ENCODE measurements around the gene PDK1. TPM values are rescaled to one million over a fixed set of nuclear protein-coding genes. Genes with fewer than 3 reads are reported as not detected.

The PDK1 gene
- total RNA-seq, 4 donors from 2014 or later: 10.3 to 21.4 (median 16.7) TPM

DNA sequence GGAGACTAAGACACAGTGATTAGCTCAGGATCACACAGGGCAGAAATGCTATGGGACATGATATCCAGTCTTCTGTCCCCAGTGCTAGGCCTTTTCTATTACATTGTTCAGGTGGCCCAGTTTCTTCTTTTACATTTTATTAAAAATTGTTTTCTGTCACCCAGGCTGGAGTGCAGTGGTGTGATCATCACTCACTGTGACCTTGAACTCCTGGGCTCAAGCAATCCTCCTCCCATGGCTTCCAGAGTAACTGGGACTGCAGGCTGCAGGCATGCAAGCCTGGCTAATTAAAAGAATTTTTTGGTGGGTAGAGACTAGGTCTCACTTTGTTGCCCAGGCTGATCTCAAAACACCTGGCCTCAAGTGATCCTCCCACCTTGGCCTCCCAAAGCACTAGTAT is 15.4 kb downstream of the PDK1 start:
- intact Hi-C loops (cut with DNase I): no loop called here
- TF ChIP-seq, protein P1, sequence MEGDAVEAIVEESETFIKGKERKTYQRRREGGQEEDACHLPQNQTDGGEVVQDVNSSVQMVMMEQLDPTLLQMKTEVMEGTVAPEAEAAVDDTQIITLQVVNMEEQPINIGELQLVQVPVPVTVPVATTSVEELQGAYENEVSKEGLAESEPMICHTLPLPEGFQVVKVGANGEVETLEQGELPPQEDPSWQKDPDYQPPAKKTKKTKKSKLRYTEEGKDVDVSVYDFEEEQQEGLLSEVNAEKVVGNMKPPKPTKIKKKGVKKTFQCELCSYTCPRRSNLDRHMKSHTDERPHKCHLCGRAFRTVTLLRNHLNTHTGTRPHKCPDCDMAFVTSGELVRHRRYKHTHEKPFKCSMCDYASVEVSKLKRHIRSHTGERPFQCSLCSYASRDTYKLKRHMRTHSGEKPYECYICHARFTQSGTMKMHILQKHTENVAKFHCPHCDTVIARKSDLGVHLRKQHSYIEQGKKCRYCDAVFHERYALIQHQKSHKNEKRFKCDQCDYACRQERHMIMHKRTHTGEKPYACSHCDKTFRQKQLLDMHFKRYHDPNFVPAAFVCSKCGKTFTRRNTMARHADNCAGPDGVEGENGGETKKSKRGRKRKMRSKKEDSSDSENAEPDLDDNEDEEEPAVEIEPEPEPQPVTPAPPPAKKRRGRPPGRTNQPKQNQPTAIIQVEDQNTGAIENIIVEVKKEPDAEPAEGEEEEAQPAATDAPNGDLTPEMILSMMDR (IDR thresholded peaks at IDR 0.05): no peak
- TF ChIP-seq POLR2A (IDR thresholded peaks at IDR 0.05): no peak

DNA sequence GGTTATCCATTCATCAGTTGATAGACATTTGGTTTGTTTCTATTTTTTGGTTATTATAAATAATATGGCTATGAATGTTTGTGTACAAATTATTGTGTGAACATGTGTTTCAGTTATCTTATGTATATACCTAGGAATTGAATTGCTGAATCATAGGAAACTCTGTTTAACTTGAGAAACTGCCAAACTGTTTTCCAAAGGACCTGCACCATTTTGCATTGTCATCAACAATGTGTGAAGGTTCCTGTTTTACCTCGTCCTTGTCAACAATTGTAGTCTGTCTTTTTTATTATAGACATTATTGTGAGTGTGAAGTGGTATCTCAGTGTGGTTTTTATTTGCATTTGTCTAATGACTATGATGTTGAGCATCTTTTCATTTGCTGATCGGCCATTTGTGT is 17.1 kb downstream of the PDK1 start:
- TF ChIP-seq, protein P1 (IDR thresholded peaks at IDR 0.05): no peak
- no peak for TF ChIP-seq POLR2A (IDR thresholded peaks at IDR 0.05)
- Histone ChIP-seq H3K36me3 (peaks cover 0 to 94% (median 0%) of the 10 kb centered on the region in 3 donors), H3K4me3 (no peak overlapping the region), H3K9me3 (peaks cover 0 to 36% (median 15%) of the 10 kb centered on the region in 3 donors), H3K27me3 (no peaks in the 10 kb centered on the region), H3K27ac (no peak overlapping the region), H3K4me1 (no peaks in the 10 kb centered on the region)
- WGBS, 2 donors: 59 to 69% methylated on average over 2 of the region's 2 CpGs
- no peak for DNase-seq
- intact Hi-C loops (cut with DNase I): no loop called here

More for the DNA sequence above, 15.4 kb downstream of the PDK1 start:
- Histone ChIP-seq H3K27me3 (no peaks in the 10 kb centered on the region), H3K9me3 (peaks cover 0 to 21% (median 11%) of the 10 kb centered on the region in 3 donors), H3K4me1 (no peaks in the 10 kb centered on the region), H3K36me3 (peaks cover 0 to 96% (median under 1%) of the 10 kb centered on the region in 3 donors), H3K27ac (no peak overlapping the region), H3K4me3 (no peak overlapping the region)
- DNase-seq: no peak

DNA sequence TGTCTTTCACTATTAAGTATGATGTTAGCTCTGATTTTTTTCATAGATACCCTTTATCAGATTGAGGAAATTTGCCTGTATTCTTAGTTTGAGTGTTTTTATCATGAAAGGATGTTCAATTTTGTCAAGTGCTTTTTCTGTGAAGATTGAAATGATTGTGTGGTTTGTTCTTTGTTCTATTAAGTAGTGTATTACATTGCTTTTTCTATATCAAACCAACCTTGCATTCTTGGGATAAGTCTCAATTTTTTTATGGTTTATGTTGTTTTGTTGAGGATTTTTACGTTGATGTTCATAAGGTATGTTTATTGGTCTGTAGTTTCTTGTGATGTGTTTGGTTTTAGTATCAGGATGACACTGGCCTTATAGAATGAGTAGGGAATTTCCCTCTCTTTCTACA is 19.1 kb downstream of the PDK1 start:
- Histone ChIP-seq H3K27ac (no peak overlapping the region), H3K4me1 (no peaks in the 10 kb centered on the region), H3K4me3 (no peak overlapping the region), H3K36me3 (peaks cover 0 to 87% (median 0%) of the 10 kb centered on the region in 3 donors), H3K9me3 (peaks cover 0 to 46% (median 15%) of the 10 kb centered on the region in 3 donors), H3K27me3 (no peaks in the 10 kb centered on the region)
- DNase-seq: no peak
- TF ChIP-seq POLR2A (IDR thresholded peaks at IDR 0.05): no peak
- TF ChIP-seq, protein P1 (IDR thresholded peaks at IDR 0.05): no peak
- WGBS, 2 donors: 82 to 95% methylated on average over 1 of the region's 1 CpG
- intact Hi-C loops (cut with DNase I): no loop called here

DNA sequence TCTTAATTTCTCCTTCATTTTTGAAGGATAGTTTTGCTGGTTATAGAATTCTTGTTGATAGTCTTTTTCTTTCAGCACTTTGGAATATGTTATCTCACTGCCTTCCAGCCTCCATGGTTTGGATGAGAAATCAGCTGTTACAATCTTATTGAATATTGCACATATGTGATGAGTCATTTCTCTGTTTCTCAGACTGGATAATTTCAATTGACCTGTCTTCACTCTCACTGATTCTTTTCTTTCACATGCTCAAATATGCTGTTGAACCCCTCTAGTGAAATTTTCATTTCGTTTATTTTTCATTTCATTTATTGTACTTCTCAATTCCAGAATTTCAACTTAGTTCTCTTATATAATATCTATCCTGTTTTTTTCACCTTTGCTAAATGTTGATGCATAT is 22.2 kb downstream of the PDK1 start:
- H3K9me3 ChIP-seq: peaks cover 0 to 46% (median 15%) of the 10 kb centered on the region in 3 donors
- H3K27ac ChIP-seq: no peak overlapping the region
- intact Hi-C loops (cut with DNase I): no loop called here
- no peak for TF ChIP-seq POLR2A (IDR thresholded peaks at IDR 0.05)
- TF ChIP-seq, protein P1 (IDR thresholded peaks at IDR 0.05): no peak
- H3K4me1 ChIP-seq: no peaks in the 10 kb centered on the region
- H3K27me3 ChIP-seq: no peaks in the 10 kb centered on the region
- H3K4me3 ChIP-seq: no peak overlapping the region
- H3K36me3 ChIP-seq: peaks cover 0 to 87% (median 0%) of the 10 kb centered on the region in 3 donors
- 88 to 90% methylated on average over 1 of the region's 1 CpG for WGBS, 2 donors
- no peak for DNase-seq

DNA sequence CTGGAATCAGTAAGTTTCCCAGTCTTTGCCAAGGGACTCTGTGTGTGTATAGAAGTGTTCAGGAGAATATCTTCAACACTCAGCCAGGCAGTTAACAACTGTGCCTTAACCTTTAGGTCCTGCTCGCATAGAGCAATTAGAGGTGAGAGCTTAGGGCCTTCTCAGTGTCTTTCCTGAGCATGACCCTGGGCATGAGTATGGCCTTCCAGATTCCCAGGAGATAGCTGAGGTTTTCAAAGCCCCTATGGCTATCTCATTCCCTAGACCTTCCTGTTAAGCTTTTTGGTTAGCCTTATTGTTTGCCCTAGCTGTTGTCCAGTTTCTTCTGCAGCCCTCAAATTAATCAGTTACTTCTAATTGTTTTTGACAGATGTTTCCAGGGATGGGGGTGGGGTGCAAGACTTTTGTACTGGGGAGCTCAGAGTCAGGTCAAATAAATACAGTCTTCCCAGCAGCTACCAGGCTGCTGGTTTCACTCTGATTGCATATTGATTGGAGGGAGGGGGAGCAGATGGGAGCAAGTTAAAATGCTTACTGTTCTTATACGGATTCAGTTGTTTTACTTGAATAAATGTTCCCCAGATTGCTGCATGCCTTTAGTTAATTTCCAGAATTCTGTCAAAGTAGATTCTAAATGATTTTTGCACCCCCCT is 23.1 kb downstream of the PDK1 start:
- Histone ChIP-seq H3K27ac (no peak overlapping the region), H3K27me3 (no peaks in the 10 kb centered on the region), H3K4me3 (no peak overlapping the region), H3K9me3 (peaks cover 0 to 46% (median 15%) of the 10 kb centered on the region in 3 donors), H3K36me3 (peaks cover 0 to 82% (median 0%) of the 10 kb centered on the region in 3 donors), H3K4me1 (no peaks in the 10 kb centered on the region)
- TF ChIP-seq, protein P1 (IDR thresholded peaks at IDR 0.05): no peak
- no peak for TF ChIP-seq POLR2A (IDR thresholded peaks at IDR 0.05)
- DNase-seq: no peak
- intact Hi-C loops (cut with DNase I): no loop called here
- WGBS, 2 donors: 91 to 95% methylated on average over 1 to 2 of the region's 2 CpGs
